ENCODE measurements around the gene KAT6B. TPM values are rescaled to one million over a fixed set of nuclear protein-coding genes. Genes with fewer than 3 reads are reported as not detected.

The KAT6B gene
- total and polyA plus RNA-seq, 2 of the 8 experiments (the other 6 are each of a cell fraction or from before 2014, with no cell fraction given), result 7.3 to 30.8 TPM

GRCh38 chr10:74889662-74889998 is 63.2 kb downstream of the KAT6B start (continued):
- TF ChIP-seq CHD1 (IDR thresholded peaks at IDR 0.05; ENCODE audit: low read depth, low read length) (no peak), RBBP5 (IDR thresholded peaks at IDR 0.05; ENCODE audit: borderline replicate concordance, low read depth, low read length) (no peak)

All from H1 (cell line).